Stimulated activated CD4-positive, alpha-beta T cell treated with anti-CD3 and anti-CD28 coated beads, TNF-alpha, amount 100 ng/mL, for 4 hours (primary cell): ENCODE data around the gene DVL3.
"Not testable (repeated sequence)": the region's sequence is repeated elsewhere in the genome, so short reads cannot be mapped to it uniquely, and the experiment has no call there.

Source experiments
- DNase-seq, 3 experiments: peaks; one replicate each; pipeline ENCODE4 v3.0.0-alpha.2; 2020; ENCODE audit warnings: low read depth in 3 of 3

Gene DVL3

GRCh38 chr3:184154885-184155643 lies at the start of gene DVL3:
Gene DVL3, plus strand, starts transcription at chr3:184155377. Its CDS starts 259 bp downstream, at chr3:184155636.
- no peak for DNase-seq

- no peak for DNase-seq
Measured at GRCh38 chr3:184110316-184110725, 44.9 kb upstream of the DVL3 start.

DNA sequence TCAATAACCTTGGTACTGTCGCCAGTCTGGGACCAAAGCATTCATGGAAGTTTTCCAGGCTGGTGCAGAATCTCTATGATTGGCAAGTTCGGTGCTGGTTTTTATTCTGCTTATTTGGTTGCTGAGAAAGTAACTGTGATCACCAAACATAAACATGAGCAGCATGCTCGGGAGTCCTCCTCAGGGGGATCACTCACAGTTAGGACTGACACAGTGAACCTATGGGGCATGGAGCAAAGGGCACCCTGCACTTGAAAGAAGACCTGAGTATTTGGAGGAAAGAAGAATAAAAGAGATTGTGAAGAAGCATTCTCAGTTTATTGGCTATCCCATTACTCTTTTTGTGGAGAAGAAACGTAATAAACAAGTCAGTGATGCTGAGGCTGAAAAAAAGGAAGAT lies 39.2 kb upstream of the DVL3 start:
- DNase-seq: no peak

GRCh38 chr3:184117636-184118035 lies 37.5 kb upstream of the DVL3 start:
- no peak for DNase-seq

GRCh38 chr3:184121031-184121430 lies 34.1 kb upstream of the DVL3 start:
- not testable (repeated sequence) for DNase-seq

GRCh38 chr3:184126006-184126405 lies 29.2 kb upstream of the DVL3 start:
- no peak for DNase-seq

GRCh38 chr3:184129012-184129411 lies 26.2 kb upstream of the DVL3 start:
- DNase-seq: no peak

DNA sequence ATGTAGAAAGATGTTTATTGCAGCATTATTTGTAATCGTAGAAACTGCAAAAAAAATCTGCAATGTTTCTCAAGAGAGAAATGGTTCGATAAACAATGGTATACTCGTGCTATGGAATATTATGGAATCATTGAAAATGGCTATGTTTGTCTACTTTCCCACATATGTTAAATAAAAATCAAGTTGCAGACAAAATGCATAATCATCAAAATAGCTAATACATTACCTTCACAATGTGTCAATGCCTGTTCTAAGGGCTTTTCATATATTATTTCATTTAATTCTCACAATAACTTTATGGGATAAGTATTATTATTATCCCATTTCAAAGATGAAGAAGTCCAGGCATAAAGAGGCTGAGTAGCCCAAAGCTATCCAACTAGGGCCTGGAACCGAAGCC lies 22.2 kb upstream of the DVL3 start:
- DNase-seq: no peak

- DNase-seq: peak in 1 of 3 experiments; percentile 16
Measured at GRCh38 chr3:184133840-184134745, 21.1 kb upstream of the DVL3 start.

GRCh38 chr3:184134746-184135148 lies 20.4 kb upstream of the DVL3 start:
- DNase-seq: no peak

GRCh38 chr3:184135149-184135910 lies 19.8 kb upstream of the DVL3 start, which contains the start of gene EIF2B5:
Gene EIF2B5, plus strand, starts transcription at chr3:184135358. Its CDS starts 28 bp downstream, at chr3:184135386.
- DNase-seq: peak; percentile 76 to 81 (median 77)

GRCh38 chr3:184135911-184136260 lies 19.3 kb upstream of the DVL3 start:
- DNase-seq: no peak

- DNase-seq: no peak
Measured at GRCh38 chr3:184140436-184140835, 14.7 kb upstream of the DVL3 start.

- DNase-seq: no peak
Measured at GRCh38 chr3:184142199-184142598, 13.0 kb upstream of the DVL3 start.

DNA sequence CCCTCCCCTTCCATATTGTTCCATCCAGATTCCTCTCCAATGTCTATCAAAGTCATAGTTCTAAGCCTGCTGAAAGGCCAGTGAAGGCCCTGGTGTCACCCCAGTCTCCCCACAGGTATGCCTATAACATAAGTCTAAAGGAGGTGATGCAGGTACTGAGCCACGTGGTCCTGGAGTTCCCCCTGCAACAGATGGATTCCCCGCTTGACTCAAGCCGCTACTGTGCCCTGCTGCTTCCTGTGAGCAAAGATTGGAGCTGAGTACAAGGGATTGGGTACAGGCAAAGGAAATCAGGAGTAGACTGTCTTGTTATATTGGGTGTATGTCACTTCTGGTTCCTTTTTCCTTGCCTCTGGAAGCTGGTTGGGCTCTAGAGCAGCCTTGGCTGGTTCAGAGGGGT lies 11.8 kb upstream of the DVL3 start:
- DNase-seq: no peak

DNA sequence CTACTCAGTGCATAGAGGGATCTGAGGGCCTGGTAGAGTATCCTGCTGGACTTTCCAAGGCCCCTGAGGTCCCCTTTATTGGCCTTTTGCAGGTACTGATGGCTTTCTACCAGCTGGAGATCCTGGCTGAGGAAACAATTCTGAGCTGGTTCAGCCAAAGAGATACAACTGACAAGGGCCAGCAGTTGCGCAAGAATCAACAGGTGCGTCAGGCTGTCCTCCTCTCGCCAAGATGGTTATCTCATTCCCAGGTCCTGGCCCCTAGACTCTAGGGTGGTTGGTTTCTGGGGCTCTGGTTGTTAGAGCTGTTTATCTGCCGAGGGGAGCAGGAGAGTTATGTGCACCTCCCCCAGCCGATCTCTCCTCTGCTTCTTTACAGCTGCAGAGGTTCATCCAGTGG lies 10.7 kb upstream of the DVL3 start:
- DNase-seq: no peak

DNA sequence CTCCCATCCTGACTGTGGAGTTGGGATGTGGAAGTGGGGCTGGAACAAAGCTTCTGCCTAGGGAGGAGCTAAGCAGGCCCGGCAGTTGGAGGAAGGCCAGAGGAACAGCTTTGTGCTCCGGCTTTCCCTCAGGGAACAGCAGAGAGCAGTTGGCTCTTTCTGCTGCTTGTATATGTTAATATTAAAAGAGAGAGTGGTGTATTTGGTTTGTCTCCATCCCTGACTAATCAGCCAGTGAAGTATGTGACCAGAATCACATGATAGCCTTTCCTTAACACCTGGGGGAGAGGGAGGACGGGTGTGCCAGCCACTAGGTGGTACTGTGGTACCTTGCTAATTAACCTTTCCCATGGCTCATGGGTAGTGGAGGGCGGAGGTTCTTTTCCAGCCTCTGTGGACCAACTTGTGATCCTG lies 10.1 kb upstream of the DVL3 start:
- no peak for DNase-seq

DNA sequence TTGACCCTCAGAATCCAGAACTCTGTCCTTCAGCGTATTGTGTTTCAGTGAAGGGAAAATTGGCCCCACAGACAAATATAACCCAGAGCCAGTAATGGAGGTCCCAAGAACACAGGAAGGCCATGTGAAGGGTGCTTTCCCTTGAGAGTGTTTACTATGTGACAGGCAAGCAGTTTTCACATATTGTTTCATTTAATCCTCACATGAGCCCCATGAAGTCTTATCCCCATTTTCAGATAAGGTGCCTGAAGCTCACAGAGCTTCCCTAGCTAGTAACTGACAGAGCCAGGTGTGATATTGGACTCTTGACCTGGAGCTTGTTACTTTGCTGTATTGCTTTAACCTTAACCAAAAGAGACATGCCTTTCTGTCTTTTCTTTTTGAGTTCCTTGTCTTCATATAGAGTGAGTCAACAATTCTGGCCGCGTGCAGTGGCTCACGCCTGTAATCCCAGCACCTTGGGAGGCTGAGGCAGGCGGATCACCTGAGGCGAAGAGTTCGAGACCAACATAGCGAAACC lies 9.4 kb upstream of the DVL3 start:
- DNase-seq: no peak

DNA sequence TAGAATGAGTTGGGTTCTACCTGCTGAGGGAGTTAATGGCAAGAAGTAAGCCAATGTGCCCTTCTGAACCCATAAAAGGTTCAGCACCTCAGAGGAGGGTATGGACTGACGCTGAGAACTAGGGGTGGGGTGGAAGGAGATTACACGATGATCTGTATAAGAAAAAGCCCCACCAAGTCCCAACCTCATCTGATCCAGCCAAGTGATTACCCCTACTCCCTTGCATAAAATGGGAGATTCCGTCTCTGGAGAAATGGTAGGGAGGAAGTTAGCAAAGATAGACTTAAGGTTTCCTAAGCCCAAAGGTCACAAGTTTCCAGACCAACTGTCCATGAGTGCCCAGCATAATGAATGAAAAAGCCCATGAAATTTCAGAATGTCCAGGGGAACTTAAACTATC lies 7.1 kb upstream of the DVL3 start:
- no peak for DNase-seq

GRCh38 chr3:184149123-184149522 lies 6.1 kb upstream of the DVL3 start:
- no peak for DNase-seq

GRCh38 chr3:184149770-184150169 lies 5.4 kb upstream of the DVL3 start:
- not testable (repeated sequence) for DNase-seq
